HepG2 (cell line): Measurements from ENCODE around the gene YTHDF1. TPM values are rescaled to one million over a fixed set of nuclear protein-coding genes. Genes with fewer than 3 reads are reported as not detected.

ENCODE experiments used
- CEBPZ ChIP-seq: IDR thresholded peaks from 2 replicates; pipeline ENCODE4 v1.6.1; 2012; ENCODE audit warnings: low read length, improper control_type of control experiment
- HDAC1 ChIP-seq: sonication (generic); formaldehyde crosslinking; IDR thresholded peaks from 2 replicates; pipeline ENCODE4 v1.5.1; 2020; ENCODE audit warnings: mild to moderate bottlenecking, missing genetic modification reagents
- HNF4A ChIP-seq: sonication (generic); formaldehyde crosslinking; IDR thresholded peaks from 2 replicates; pipeline ENCODE4 v1.4.0; 2020; ENCODE audit warnings: missing genetic modification reagents
- NRL ChIP-seq: sonication (generic); formaldehyde crosslinking; IDR thresholded peaks from 2 replicates; pipeline ENCODE4 v1.5.0; 2020; ENCODE audit warnings: missing genetic modification reagents, mild to moderate bottlenecking, moderate library complexity, borderline replicate concordance
- PREB ChIP-seq: sonication (generic); formaldehyde crosslinking; IDR thresholded peaks from 2 replicates; pipeline ENCODE4 v1.4.0; 2020; ENCODE audit warnings: missing genetic modification reagents
- SALL2 ChIP-seq: sonication (generic); formaldehyde crosslinking; IDR thresholded peaks from 2 replicates; pipeline ENCODE4 v1.8.1; 2023; ENCODE audit warnings: mild to moderate bottlenecking, missing genetic modification reagents, inconsistent platforms
- SP5 ChIP-seq: IDR thresholded peaks from 2 replicates; pipeline ENCODE4 v1.6.1; 2016; ENCODE audit warnings: low read depth, borderline replicate concordance
- TFDP1 ChIP-seq: IDR thresholded peaks from 2 replicates; pipeline ENCODE4 v1.6.1; 2016; ENCODE audit warnings: missing compliant biosample characterization, missing genetic modification reagents, borderline replicate concordance
- ZNF256 ChIP-seq: sonication (generic); formaldehyde crosslinking; conservative IDR thresholded peaks from 2 replicates; pipeline ENCODE4 v1.4.0; 2020; ENCODE audit warnings: missing genetic modification reagents
- ZNF501 ChIP-seq: sonication (generic); formaldehyde crosslinking; IDR thresholded peaks from 2 replicates; pipeline ENCODE4 v1.5.1; 2020; ENCODE audit warnings: mild to moderate bottlenecking, moderate library complexity, missing genetic modification reagents
- ZNF766 ChIP-seq: sonication (generic); formaldehyde crosslinking; IDR thresholded peaks from 2 replicates; pipeline ENCODE4 v1.5.0; 2020; ENCODE audit warnings: missing genetic modification reagents, borderline replicate concordance
- polyA plus RNA-seq, 8 experiments: library from polyadenylated mRNA; depleted of rRNA in 3 of 8; stranded (reverse) in 7 of 8; unstranded in 1 of 8; fragments of >200 nt; fragmentation: Illumina TruSeq in 4 of 8; extraction: Trizol in 4 of 8; gene quantifications; 2 replicates each; pipeline versions ENCODE4 v1.2.1 to v1.2.3, GENCODE V29; 2011 to 2016; ENCODE audit warnings: low read depth in 4 of 8, missing spikeins in 1 of 8, mixed read lengths in 1 of 8; ENCODE audit not compliant: insufficient read depth in 1 of 8
- total RNA-seq, 5 experiments: library from RNA; depleted of rRNA; stranded (reverse); fragments of >200 nt; fragmentation: Illumina TruSeq; extraction: Trizol; gene quantifications; 2 replicates each; pipeline ENCODE4 v1.2.3, GENCODE V29; 2016; ENCODE audit warnings: low read depth in 1 of 5
- TF ChIP-seq, protein P1 (sequence below): sonication (generic); formaldehyde crosslinking; IDR thresholded peaks from 2 replicates; pipeline ENCODE4 v1.4.0; 2020; ENCODE audit warnings: low read depth, mild to moderate bottlenecking, missing genetic modification reagents
- TF ChIP-seq, protein P2 (sequence below): sonication (generic); formaldehyde crosslinking; conservative IDR thresholded peaks from 2 replicates; pipeline ENCODE4 v1.4.0; 2020; ENCODE audit warnings: missing genetic modification reagents
- TF ChIP-seq, protein P3 (sequence below): sonication (generic); IDR thresholded peaks from 2 replicates; pipeline ENCODE4 v1.6.1; 2016; ENCODE audit warnings: low read depth, borderline replicate concordance
- TF ChIP-seq, protein P4 (sequence below): sonication (generic); formaldehyde crosslinking; IDR thresholded peaks from 2 replicates; pipeline ENCODE4 v1.4.0; 2020; ENCODE audit warnings: missing genetic modification reagents

YTHDF1 gene
- total and polyA plus RNA-seq, 2 of the 13 experiments (the other 11 are each of a cell fraction or from before 2014, with no cell fraction given), result 34.5 to 37.7 TPM

- TF ChIP-seq CEBPZ, result no peak
- TF ChIP-seq NRL (CRISPR knock-in tag), result no peak
- no peak for TF ChIP-seq ZNF256
- 0 out of 2 replicates have a peak, but pooled peaks have one; percentile 49 for TF ChIP-seq ZNF501 (CRISPR knock-in tag)
- TF ChIP-seq ZNF766 (CRISPR knock-in tag), result no peak
- TF ChIP-seq, protein P1, sequence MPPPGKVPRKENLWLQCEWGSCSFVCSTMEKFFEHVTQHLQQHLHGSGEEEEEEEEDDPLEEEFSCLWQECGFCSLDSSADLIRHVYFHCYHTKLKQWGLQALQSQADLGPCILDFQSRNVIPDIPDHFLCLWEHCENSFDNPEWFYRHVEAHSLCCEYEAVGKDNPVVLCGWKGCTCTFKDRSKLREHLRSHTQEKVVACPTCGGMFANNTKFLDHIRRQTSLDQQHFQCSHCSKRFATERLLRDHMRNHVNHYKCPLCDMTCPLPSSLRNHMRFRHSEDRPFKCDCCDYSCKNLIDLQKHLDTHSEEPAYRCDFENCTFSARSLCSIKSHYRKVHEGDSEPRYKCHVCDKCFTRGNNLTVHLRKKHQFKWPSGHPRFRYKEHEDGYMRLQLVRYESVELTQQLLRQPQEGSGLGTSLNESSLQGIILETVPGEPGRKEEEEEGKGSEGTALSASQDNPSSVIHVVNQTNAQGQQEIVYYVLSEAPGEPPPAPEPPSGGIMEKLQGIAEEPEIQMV (CRISPR knock-in tag), result no peak
- TF ChIP-seq PREB (CRISPR knock-in tag), result no peak
- no peak; the same call in 1 of the 2 replicates for TF ChIP-seq HNF4A (CRISPR knock-in tag)
- 0 out of 2 replicates have a peak, but pooled peaks have one; percentile 48 for TF ChIP-seq SALL2 (CRISPR knock-in tag)
- TF ChIP-seq, protein P2, sequence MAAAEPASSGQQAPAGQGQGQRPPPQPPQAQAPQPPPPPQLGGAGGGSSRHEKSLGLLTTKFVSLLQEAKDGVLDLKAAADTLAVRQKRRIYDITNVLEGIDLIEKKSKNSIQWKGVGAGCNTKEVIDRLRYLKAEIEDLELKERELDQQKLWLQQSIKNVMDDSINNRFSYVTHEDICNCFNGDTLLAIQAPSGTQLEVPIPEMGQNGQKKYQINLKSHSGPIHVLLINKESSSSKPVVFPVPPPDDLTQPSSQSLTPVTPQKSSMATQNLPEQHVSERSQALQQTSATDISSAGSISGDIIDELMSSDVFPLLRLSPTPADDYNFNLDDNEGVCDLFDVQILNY (CRISPR knock-in tag), result no peak
- TF ChIP-seq, protein P3, sequence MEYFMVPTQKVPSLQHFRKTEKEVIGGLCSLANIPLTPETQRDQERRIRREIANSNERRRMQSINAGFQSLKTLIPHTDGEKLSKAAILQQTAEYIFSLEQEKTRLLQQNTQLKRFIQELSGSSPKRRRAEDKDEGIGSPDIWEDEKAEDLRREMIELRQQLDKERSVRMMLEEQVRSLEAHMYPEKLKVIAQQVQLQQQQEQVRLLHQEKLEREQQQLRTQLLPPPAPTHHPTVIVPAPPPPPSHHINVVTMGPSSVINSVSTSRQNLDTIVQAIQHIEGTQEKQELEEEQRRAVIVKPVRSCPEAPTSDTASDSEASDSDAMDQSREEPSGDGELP, result 0 out of 2 replicates have a peak, but pooled peaks have one; percentile 9
- TF ChIP-seq, protein P4, sequence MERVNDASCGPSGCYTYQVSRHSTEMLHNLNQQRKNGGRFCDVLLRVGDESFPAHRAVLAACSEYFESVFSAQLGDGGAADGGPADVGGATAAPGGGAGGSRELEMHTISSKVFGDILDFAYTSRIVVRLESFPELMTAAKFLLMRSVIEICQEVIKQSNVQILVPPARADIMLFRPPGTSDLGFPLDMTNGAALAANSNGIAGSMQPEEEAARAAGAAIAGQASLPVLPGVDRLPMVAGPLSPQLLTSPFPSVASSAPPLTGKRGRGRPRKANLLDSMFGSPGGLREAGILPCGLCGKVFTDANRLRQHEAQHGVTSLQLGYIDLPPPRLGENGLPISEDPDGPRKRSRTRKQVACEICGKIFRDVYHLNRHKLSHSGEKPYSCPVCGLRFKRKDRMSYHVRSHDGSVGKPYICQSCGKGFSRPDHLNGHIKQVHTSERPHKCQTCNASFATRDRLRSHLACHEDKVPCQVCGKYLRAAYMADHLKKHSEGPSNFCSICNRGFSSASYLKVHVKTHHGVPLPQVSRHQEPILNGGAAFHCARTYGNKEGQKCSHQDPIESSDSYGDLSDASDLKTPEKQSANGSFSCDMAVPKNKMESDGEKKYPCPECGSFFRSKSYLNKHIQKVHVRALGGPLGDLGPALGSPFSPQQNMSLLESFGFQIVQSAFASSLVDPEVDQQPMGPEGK, result peak; percentile 37; the same call in 1 of the 2 replicates
- TF ChIP-seq SP5, result no peak
- no peak for TF ChIP-seq TFDP1 (CRISPR knock-in tag)
- TF ChIP-seq HDAC1 (CRISPR knock-in tag), result no peak
These were observed 32.3 kb downstream of the YTHDF1 start (continued) for GRCh38 chr20:63183422-63184146.
